GM13976 (cell line): ENCODE data around the gene CABP2.

Experiments
- DNase-seq: peaks from one replicate; pipeline ENCODE4 v3.0.0; 2012; ENCODE audit warnings: low spot score
- CTCF ChIP-seq: IDR thresholded peaks from 2 replicates; pipeline ENCODE4 v1.5.1; 2012; ENCODE audit warnings: borderline replicate concordance, mild to moderate bottlenecking; ENCODE audit not compliant: insufficient read depth; ENCODE audit errors: extremely low read depth, missing control alignments, control extremely low read depth
- in situ Hi-C: fragments of 300-500 bp; cut with MboI; formaldehyde crosslinking; loops from one replicate; pipeline ENCODE4 v1.12.0; 2022; ENCODE audit warnings: low sequenced_read_pairs, mixed read lengths, inconsistent platforms; ENCODE audit not compliant: unreplicated experiment

CABP2 gene

GRCh38 chr11:67541198-67541597 lies 18.0 kb upstream of the CABP2 start:
- peak; percentile 25 for DNase-seq
- in situ Hi-C loops: no loop called here
- TF ChIP-seq CTCF: no peak

- TF ChIP-seq CTCF: no peak
- DNase-seq: no peak
- in situ Hi-C loops: no loop called here
Observed at GRCh38 chr11:67539550-67539949, 16.3 kb upstream of the CABP2 start.

GRCh38 chr11:67538823-67539505 lies 15.7 kb upstream of the CABP2 start:
- no peak for TF ChIP-seq CTCF
- in situ Hi-C loops: no loop called here
- no peak for DNase-seq

- no peak for DNase-seq
- TF ChIP-seq CTCF: no peak
- in situ Hi-C loops: no loop called here
Observed at GRCh38 chr11:67538306-67538705, 15.1 kb upstream of the CABP2 start.

GRCh38 chr11:67535561-67535960 lies 12.3 kb upstream of the CABP2 start:
- in situ Hi-C loops: no loop called here
- DNase-seq: no peak
- TF ChIP-seq CTCF: no peak

GRCh38 chr11:67534070-67534679 lies 10.9 kb upstream of the CABP2 start:
- no peak for DNase-seq
- TF ChIP-seq CTCF: no peak
- in situ Hi-C loops: no loop called here
